OCI-LY3 (cell line): ENCODE data around the gene CADPS.

ENCODE experiments used
- H2AFZ ChIP-seq: fragments of 200-600, 300-600 bp; shearing (Covaris generic); 2 replicates; pipeline ENCODE4 v1.6.0; 2014; ENCODE audit warnings: antibody characterized with exemption, low read depth, low read length
- H3K27ac ChIP-seq: fragments of 200-600, 300-600 bp; sonication (generic); 2 replicates; pipeline ENCODE4 v1.5.1; 2014; ENCODE audit warnings: mild to moderate bottlenecking, low read length, moderate library complexity, mixed read lengths
- H3K27me3 ChIP-seq: fragments of 200-600, 300-600 bp; sonication (generic); 2 replicates; pipeline ENCODE4 v1.6.1; 2014; ENCODE audit warnings: low read depth, low read length, mixed read lengths
- H3K36me3 ChIP-seq: fragments of 200-600, 300-600 bp; sonication (generic); replicated peaks from 2 replicates; pipeline ENCODE3; 2014; ENCODE audit warnings: low read depth, low read length, mixed read lengths
- H3K4me1 ChIP-seq: fragments of 300-600, 200-600 bp; sonication (generic); 2 replicates; pipeline ENCODE4 v1.6.1; 2014; ENCODE audit warnings: low read length, mixed read lengths
- H3K4me2 ChIP-seq: fragments of 200-600, 300-600 bp; sonication (generic); 2 replicates; pipeline ENCODE4 v1.6.1; 2014; ENCODE audit warnings: low read length, mixed read lengths
- H3K4me3 ChIP-seq: fragments of 300-600, 200-600 bp; sonication (generic); 2 replicates; pipeline ENCODE4 v1.5.1; 2014; ENCODE audit warnings: antibody characterized with exemption, mild to moderate bottlenecking, low read length, moderate library complexity
- H3K79me2 ChIP-seq: fragments of 300-600, 200-600 bp; shearing (Covaris generic); 2 replicates; pipeline ENCODE4 v1.6.1; 2014; ENCODE audit warnings: mild to moderate bottlenecking, low read length, mixed read lengths
- H3K9ac ChIP-seq: fragments of 300-600, 200-600 bp; shearing (Covaris generic); 2 replicates; pipeline ENCODE4 v1.6.0; 2014; ENCODE audit warnings: mild to moderate bottlenecking, low read length, moderate library complexity
- H3K9me3 ChIP-seq: fragments of 200-600, 300-600 bp; shearing (Covaris generic); 2 replicates; pipeline ENCODE4 v1.6.1; 2014; ENCODE audit warnings: low read length, mixed read lengths; ENCODE audit not compliant: insufficient read depth
- H4K20me1 ChIP-seq: fragments of 200-600, 300-600 bp; sonication (generic); 2 replicates; pipeline ENCODE4 v1.6.1; 2016; ENCODE audit warnings: low read length, mixed read lengths; ENCODE audit not compliant: insufficient read depth
- CTCF ChIP-seq: fragments of 200-600, 300-600 bp; sonication (generic); IDR thresholded peaks from 2 replicates; pipeline ENCODE4 v1.5.1; 2014; ENCODE audit warnings: antibody characterized with exemption, low read length, low read depth
- EZH2phosphoT487 ChIP-seq: fragments of 200-600 bp; shearing (Covaris generic); IDR thresholded peaks from 2 replicates; pipeline ENCODE4 v1.6.1; 2018; ENCODE audit warnings: antibody characterized with exemption, mixed run types, low read depth

Gene CADPS

DNA sequence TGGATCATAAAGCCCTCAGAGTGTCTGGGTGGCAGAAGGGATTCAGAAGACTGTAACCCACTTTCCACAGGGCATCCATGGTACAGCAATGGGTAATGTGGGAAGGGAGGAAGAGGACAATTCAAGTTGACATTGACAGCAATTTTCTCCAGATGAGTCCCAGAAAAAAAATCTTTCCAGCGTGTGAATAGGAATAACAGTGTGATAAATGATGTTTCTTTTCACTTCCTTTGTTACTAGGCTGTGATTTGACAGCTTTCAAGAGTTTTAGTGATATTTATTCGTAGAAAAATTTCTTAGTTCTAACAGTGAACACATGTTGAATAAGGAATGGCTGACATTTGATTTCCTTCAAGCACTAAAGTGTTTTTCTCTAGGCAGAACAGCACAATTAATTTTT, 186.4 kb downstream of the CADPS start:
- Histone ChIP-seq H3K9me3 (no peaks in the 10 kb centered on the region), H3K4me3 (no peak overlapping the region), H3K36me3 (no peaks in the 10 kb centered on the region), H3K27me3 (peaks cover 32% of the 10 kb centered on the region), H3K27ac (no peak overlapping the region), H3K79me2 (no peaks in the 10 kb centered on the region), H3K9ac (no peak overlapping the region), H3K4me1 (no peaks in the 10 kb centered on the region), H4K20me1 (no peaks in the 10 kb centered on the region), H3K4me2 (no peak overlapping the region), H2AFZ (no peak overlapping the region)
- TF ChIP-seq EZH2phosphoT487, result no peak
- no peak for TF ChIP-seq CTCF

GRCh38 chr3:62688050-62688449, 187.2 kb downstream of the CADPS start:
- Histone ChIP-seq H3K27me3 (peaks cover 34% of the 10 kb centered on the region), H3K4me3 (no peak overlapping the region), H3K9ac (no peak overlapping the region), H2AFZ (no peak overlapping the region), H4K20me1 (no peaks in the 10 kb centered on the region), H3K36me3 (no peaks in the 10 kb centered on the region), H3K4me2 (no peak overlapping the region), H3K79me2 (no peaks in the 10 kb centered on the region), H3K27ac (no peak overlapping the region), H3K4me1 (no peaks in the 10 kb centered on the region), H3K9me3 (no peaks in the 10 kb centered on the region)
- no peak for TF ChIP-seq CTCF
- TF ChIP-seq EZH2phosphoT487, result no peak

GRCh38 chr3:62686503-62687294, 188.5 kb downstream of the CADPS start:
- no peak overlapping the region for H3K4me2 ChIP-seq
- TF ChIP-seq CTCF, result no peak
- TF ChIP-seq EZH2phosphoT487, result no peak
- no peak overlapping the region for H3K27ac ChIP-seq

DNA sequence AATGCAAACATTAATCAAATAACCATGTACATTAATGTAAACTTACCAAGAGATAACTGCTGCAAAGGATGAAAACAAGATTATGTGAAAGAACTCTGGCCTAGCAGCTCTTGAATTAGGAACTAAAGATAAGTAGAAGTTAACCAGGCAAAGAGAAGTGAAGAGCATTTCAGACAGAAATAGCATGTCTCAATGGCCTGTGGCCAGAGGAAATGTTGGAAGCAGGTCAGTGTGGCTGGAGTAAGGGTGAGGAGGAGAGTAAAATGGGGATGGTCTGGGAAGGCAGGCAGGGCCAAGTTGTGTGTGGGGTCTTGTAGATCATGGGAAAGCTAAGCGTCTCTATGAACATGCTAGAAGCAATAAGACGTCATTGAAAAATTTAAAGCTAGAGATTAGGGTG, 192.4 kb downstream of the CADPS start:
- no peaks in the 10 kb centered on the region for H3K79me2 ChIP-seq
- H3K36me3 ChIP-seq, result no peaks in the 10 kb centered on the region
- no peak overlapping the region for H2AFZ ChIP-seq
- H3K4me3 ChIP-seq, result no peak overlapping the region
- no peaks in the 10 kb centered on the region for H4K20me1 ChIP-seq
- no peaks in the 10 kb centered on the region for H3K4me1 ChIP-seq
- no peaks in the 10 kb centered on the region for H3K9me3 ChIP-seq
- peaks cover 55% of the 10 kb centered on the region for H3K27me3 ChIP-seq
- TF ChIP-seq EZH2phosphoT487 (no peak), CTCF (no peak)
- no peak overlapping the region for H3K9ac ChIP-seq
- no peak overlapping the region for H3K27ac ChIP-seq
- H3K4me2 ChIP-seq, result no peak overlapping the region

More at GRCh38 chr3:62686503-62687294, 188.5 kb downstream of the CADPS start:
- H2AFZ ChIP-seq, result no peak overlapping the region
- no peaks in the 10 kb centered on the region for H3K36me3 ChIP-seq
- no peaks in the 10 kb centered on the region for H3K4me1 ChIP-seq
- H4K20me1 ChIP-seq, result no peaks in the 10 kb centered on the region
- H3K4me3 ChIP-seq, result no peak overlapping the region
- no peaks in the 10 kb centered on the region for H3K9me3 ChIP-seq
- peaks cover 47% of the 10 kb centered on the region for H3K27me3 ChIP-seq
- H3K9ac ChIP-seq, result no peak overlapping the region
- H3K79me2 ChIP-seq, result no peaks in the 10 kb centered on the region
